GM18873 (cell line): Measurements from ENCODE around the gene KIF26A.
"Not testable (repeated sequence)": the region's sequence is repeated elsewhere in the genome, so short reads cannot be mapped to it uniquely, and the experiment has no call there.

ENCODE experiments used
- ATAC-seq: cut with Tn5 transposase; IDR thresholded peaks from one replicate; pipeline ENCODE4 v1.9.1; 2021; ENCODE audit warnings: mild to moderate bottlenecking, moderate library complexity, moderate number of reproducible peaks; ENCODE audit not compliant: unreplicated experiment, low FRiP score

Gene KIF26A

GRCh38 chr14:104152686-104153393 lies 14.5 kb downstream of the KIF26A start:
- no peak for ATAC-seq

GRCh38 chr14:104153394-104153755 lies 15.0 kb downstream of the KIF26A start:
- ATAC-seq, result not testable (repeated sequence)

GRCh38 chr14:104154246-104154645 lies 15.9 kb downstream of the KIF26A start:
- ATAC-seq, result no peak

- no peak for ATAC-seq
These were observed 17.1 kb downstream of the KIF26A start for GRCh38 chr14:104155513-104155912.

DNA sequence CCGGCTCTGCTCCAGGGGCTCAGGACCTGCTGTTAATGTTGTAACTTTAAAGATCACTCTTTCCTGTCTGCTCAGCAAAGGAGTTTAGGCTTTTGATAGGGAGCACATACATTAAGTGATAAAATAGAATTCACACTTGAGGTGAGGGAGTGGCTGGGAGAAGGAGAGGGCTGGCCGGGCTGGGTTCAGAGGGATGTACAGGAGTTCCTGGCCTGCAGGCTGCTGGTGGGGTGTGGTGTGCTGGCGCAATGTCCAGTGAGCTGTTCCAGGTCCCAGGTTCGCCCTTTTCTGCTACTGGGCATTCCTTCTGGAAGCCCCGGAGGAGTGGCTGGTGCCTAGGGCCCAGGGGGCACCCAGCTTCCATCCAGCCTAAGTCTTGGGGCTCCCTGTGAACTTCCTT lies 17.8 kb downstream of the KIF26A start:
- no peak for ATAC-seq

DNA sequence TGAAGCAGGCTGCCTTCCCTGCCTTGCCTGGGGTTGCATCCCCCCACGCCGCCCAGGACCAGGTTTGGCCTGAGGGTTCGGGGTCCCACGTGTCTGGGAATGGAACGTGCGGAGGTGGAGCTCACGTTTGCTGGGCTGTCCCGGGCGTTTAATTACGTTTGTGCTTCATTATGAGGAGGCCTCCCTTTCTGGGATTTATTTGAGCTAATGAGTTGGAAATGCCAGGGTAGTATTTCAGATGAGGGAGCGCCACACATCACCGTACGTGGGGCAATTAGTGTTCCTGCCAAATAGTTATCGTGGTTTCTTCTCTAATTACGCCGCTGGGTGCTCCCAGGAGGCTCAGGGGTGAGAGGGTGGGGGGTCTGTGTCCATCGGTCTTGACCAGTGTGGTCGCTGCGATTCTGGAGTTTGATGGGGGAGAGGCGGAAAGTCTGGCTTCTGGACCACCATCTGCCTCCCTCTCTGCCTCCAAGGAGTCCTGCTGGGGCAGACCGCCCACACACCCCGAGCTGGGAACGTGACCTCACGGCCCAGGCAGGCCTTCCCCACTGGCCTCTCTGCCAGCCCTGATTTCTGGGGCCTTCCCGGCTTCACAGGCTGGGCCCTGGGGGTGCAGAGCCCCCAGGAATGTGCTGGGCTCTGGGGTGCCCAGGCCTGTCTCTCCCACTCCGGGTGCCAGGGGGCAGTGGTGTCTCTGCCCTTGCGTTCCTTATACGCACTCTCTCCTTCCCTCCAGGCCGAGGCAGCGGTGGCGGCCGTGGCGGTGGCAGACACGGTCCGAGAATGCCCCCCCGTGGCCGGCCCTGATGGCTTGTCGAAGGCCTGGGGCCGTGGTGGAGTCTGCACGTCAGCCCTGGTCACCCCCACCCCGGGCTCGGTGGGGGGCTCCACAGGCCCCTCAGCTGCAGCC lies 18.9 kb downstream of the KIF26A start:
- ATAC-seq, result no peak

DNA sequence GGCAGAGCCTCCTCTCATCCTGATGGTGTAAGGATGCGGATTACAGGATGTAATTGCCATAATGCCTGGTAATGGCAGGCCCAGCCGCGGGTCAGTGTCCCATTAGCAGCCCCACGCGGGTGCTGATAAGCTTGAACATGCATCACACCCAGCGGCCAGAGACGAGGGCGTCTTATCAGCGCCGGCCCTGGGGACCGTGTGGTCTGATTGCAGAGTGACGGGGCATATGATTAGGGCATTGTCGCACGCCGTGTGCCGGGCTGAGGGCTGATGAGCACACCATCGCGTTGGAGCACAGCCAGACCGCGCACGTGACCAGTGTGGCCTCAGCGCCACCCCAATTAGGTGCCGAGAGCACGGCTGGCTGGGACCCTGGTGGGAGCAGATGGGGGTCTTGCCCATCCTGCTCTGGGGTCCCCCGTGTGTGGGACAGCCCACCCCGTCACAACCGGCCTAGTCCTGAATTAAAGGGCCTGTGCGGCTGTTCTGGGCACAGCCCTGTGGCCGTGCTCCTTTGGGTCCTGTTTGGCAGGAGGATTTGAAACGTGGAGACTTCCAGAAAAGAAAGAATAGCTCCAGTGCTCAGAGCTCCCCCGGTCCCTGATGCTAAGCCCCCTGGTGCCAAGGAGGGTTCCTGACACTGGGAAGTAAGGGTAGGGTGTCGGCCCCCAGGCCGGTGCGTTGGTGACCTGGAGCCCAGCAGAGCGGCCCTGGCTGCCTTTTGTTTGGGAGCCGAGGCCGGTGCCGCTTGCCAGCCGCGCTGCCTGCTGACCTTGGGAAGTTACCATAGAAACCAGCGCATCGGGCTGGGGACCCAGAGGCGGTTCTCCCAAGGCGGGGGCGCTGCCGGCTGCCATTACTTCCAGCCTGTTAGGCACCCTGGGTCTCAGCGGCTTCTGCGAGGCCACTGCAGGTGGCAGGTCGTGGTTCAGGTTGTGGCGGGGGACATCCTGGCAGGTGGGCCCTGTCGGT lies 20.7 kb downstream of the KIF26A start:
- ATAC-seq, result no peak

- ATAC-seq, result no peak
These were observed 21.6 kb downstream of the KIF26A start for GRCh38 chr14:104159990-104160389.

GRCh38 chr14:104161602-104162367 lies 23.4 kb downstream of the KIF26A start:
- ATAC-seq, result no peak

DNA sequence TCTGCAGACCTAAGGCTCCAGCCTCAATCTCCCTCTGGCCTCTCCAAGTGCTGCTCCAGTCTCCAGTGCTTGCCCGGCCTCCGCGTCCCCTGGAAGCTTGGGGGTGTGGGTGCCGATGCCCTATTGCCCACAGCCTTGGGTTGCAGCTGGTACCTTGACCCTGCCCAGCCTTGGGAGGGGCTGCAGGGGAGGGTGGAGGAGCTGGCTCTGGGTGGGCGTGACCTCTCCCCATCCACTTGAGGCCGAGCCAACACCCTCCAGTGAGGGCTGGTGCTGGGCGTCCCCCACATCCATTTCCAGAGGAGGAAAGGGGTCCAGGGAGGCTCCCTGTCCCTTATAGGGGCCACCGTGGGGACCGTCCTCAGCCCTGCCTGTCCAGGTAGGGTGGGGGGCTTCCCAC lies 24.1 kb downstream of the KIF26A start:
- ATAC-seq, result no peak

- ATAC-seq, result no peak
These were observed 25.2 kb downstream of the KIF26A start for GRCh38 chr14:104163541-104163940.

DNA sequence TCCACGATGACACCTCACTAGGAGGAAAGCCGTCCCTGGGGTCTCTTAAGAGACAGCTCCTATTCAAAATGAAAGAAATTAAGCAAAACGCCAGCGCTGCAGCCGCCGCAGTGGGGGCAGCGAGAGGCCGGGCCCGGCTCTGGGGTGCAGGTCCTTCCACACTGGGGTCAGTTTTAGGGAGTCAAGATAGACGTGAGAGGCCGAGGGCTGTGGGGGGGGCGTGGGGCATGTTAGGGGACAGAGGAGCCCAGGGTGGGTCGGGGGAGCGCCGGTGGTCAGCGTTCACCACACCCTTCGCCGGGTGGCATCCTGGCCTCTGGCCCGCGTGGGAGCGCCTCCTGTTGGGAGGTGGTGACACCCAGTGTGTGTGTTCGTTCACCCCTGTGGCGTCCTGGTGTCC lies 25.7 kb downstream of the KIF26A start:
- ATAC-seq, result no peak

GRCh38 chr14:104164512-104164911 lies 26.1 kb downstream of the KIF26A start:
- ATAC-seq, result no peak

GRCh38 chr14:104166698-104167097 lies 28.3 kb downstream of the KIF26A start:
- no peak for ATAC-seq

DNA sequence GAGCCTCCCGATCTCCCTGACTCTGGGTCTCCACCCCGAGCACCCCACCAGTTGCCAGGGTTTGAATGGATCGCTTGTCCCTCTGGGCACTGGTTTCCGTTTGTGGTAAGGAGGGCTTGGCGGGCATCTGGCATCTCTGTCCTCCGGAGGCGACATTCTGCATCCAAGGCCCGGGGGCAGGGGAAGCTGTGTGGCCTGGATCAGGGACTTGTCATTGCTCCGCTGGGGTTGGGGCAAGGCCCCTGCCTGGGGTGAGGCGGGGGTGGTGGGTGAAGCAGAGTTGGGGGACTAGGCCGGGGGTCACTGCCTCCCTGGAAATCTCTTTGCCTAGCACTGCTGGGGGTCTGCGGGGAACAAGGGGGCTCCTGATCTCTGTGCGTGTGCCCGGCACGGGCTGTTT lies 30.2 kb downstream of the KIF26A start:
- ATAC-seq, result no peak

- no peak for ATAC-seq
These were observed 30.8 kb downstream of the KIF26A start for GRCh38 chr14:104169005-104169698.

DNA sequence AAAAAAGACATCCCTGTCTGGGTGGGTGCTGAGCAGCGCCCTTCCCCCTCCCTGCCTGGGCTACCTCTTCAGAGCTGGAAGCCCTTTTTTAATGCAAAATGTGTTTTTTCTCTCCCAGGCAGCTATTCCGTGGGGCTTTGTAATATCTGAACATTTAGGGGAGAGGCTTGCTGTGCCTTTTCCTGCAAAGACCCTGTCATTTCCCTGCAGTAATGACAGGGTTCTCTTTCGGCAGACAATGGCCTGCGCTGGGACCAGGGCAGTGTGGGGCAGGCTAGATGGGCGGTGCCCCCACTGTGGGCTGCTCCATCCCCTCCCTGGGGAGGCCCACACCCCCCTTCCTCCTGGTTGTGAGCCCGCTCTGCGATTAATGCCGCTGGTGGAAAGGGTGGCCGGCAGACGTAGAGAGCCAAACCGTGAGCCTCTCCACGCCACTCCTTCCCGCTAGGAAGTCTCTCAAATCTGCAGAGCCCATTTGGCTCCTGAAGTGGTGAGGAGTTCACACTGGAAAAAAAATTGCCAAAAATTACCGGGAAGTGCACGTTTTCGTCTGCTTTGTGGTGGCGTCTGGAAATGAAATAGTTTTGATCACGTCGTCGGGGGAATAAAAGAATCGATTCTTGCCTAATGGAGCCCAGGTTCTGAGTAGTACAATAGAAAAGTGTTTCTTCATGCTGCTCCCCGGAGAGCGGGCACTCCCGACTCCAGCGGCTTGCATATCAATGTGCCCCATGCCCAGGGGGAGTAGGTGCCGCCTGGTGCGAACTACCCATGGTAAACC lies 31.5 kb downstream of the KIF26A start:
- no peak for ATAC-seq

DNA sequence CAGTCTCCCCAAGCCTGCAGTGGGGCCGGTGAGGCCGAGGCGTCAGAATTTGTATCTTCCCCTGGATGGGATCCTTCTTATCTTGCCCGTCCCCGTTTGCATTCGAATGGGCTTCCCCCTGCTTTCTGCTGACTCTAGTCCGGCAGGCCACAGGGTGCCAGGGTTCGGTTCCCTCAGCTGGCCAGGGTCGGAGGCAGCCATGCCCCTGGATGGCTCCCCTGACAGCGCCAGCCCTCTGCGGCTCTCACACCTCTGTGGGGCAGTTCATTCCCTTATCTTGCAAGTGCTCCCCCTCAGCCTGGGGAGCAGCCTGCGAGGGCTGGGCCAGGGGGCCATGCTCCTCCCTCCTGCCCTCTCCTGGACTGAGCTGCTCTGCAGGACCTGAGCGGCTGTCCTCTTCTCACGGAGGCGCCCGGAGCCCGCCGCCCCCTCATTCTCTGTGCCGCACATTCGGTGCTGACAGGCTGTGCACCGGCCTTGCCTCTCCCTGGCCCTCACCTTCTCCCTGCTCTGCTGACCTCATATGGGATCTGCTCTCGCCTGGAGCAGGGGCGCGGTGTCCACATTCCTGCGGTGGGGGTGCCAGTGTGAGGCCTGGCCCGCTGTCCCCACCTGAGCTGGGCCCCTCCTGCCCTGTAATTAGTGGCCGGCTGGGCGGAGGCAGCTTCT lies 32.8 kb downstream of the KIF26A start:
- ATAC-seq, result no peak
